LNCAP (cell line): ENCODE results near the gene CLDN22.

ENCODE experiments used
- CTCF ChIP-seq: fragments of 450-650 bp; IDR thresholded peaks from 2 replicates; pipeline ENCODE4 v1.5.1; 2017; ENCODE audit warnings: mild to moderate bottlenecking

CLDN22 gene

DNA sequence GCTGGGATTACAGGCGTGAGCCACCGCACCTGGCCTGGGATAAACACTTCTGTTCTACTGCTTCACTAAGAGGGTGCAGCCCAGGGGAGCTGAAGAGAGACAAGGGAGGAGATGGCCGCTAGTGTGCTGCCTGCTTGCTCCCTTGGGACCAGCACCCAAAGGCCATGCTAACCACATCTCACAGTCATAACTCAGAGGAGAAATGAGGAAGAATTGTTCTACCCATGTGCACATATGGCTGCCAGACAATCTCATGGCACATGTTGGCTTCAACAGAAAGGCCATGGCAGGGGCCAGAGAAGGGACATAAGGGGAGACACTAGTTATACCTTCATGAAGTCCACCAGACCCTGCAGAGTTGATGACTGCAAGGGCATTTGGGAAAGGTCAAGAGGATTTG lies 22.4 kb downstream of the CLDN22 start:
- no peak for TF ChIP-seq CTCF

DNA sequence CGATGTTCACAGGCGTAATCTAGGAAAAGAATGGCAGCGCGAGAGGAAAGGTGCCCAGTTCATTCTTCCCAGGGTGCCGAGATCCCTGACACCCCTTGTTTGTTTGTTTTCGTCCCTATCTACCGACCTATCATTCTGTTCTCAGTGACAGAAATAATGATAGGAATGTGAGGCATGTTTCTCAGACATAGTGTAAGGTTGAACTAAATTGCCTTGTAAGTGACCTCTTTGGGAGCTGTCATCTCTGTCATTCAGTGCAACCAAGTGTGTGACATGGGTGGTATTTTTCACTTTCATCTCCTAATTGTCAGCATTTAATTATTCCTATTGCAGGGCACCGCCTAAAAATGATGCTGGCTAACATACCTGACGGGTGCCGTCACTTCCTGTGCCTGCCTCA lies 24.4 kb downstream of the CLDN22 start:
- TF ChIP-seq CTCF, result no peak

DNA sequence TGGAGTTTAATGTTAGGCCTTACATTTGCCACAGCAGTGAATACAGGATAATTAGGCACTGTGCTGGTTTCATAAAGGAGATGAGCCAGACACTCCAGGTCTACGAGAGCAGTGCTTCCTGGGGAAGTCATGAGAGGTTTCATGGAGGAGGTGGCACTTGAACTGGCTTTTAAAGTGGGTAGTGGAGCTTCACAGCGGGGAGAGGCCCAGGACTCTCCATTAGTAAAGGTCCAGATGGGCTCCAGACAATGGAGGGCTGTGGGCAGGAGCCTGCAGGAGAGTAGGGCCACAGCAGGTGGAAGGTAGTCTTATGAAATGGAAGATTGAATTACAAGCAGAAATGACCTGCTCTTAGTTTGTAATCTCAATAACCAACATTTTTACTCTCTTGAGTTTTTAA lies 29.0 kb downstream of the CLDN22 start:
- no peak for TF ChIP-seq CTCF

DNA sequence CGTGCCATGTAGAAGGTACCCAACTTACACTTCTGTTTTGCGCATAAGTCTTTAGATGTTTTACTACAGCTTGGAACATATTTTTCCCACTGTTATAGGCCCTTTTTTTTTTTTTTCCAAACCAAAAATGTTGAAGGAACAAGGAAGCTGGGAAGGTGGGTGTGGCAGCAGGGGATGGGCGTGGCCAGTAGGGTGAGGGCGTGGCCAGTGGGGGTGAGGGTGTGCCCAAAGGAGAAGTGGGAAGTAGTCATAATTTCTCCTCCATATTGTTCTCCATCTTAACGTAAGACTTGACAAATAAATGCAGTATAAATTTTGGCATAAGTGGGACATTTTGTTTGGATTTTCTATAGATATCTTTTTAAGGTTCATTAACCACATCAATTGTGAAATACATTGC lies 30.4 kb downstream of the CLDN22 start:
- no peak for TF ChIP-seq CTCF

- TF ChIP-seq CTCF, result no peak
Observed at GRCh38 chr4:183288955-183289354, 31.1 kb downstream of the CLDN22 start.

GRCh38 chr4:183287677-183288076 lies 32.4 kb downstream of the CLDN22 start:
- TF ChIP-seq CTCF, result no peak

- TF ChIP-seq CTCF, result no peak
Observed at GRCh38 chr4:183287309-183287659, 32.8 kb downstream of the CLDN22 start.

- no peak for TF ChIP-seq CTCF
Observed at GRCh38 chr4:183286590-183287308, 33.3 kb downstream of the CLDN22 start.
